SK-N-SH treated with all-trans-retinoic acid at 6 μM for 48 hours (cell line): ENCODE data around the gene SLC29A3.

ENCODE experiments used
- BACH2 ChIP-seq: fragments of 250-450 bp; sonication (Bioruptor Pico); IDR thresholded peaks from 2 replicates; pipeline ENCODE4 v1.9.0; 2021; ENCODE audit warnings: mild to moderate bottlenecking, borderline replicate concordance
- CSDC2 ChIP-seq: fragments of 250-450 bp; sonication (Bioruptor Pico); IDR thresholded peaks from 2 replicates; pipeline ENCODE4 v1.5.0; 2020; ENCODE audit warnings: mild to moderate bottlenecking, moderate library complexity
- ESRRG ChIP-seq: fragments of 250-450 bp; sonication (Bioruptor Pico); IDR thresholded peaks from 2 replicates; pipeline ENCODE4 v1.6.1; 2021; ENCODE audit warnings: mild to moderate bottlenecking
- GLIS3 ChIP-seq: fragments of 250-450 bp; sonication (Bioruptor Pico); IDR thresholded peaks from 2 replicates; pipeline ENCODE4 v1.5.0; 2020; ENCODE audit warnings: mild to moderate bottlenecking, moderate library complexity
- ISL1 ChIP-seq: fragments of 250-450 bp; sonication (Bioruptor Pico); IDR thresholded peaks from 2 replicates; pipeline ENCODE4 v2.1.2; 2022; ENCODE audit warnings: mild to moderate bottlenecking, moderate library complexity
- POU6F1 ChIP-seq: fragments of 250-450 bp; sonication (Bioruptor Pico); IDR thresholded peaks from 2 replicates; pipeline ENCODE4 v1.8.0; 2021; ENCODE audit warnings: low read depth, mild to moderate bottlenecking, moderate library complexity, borderline replicate concordance
- RARB ChIP-seq: fragments of 250-450 bp; sonication (Bioruptor Pico); IDR thresholded peaks from 2 replicates; pipeline ENCODE4 v1.8.0; 2021; ENCODE audit warnings: mild to moderate bottlenecking, moderate library complexity
- SNAI2 ChIP-seq: fragments of 250-450 bp; sonication (Bioruptor Pico); IDR thresholded peaks from 2 replicates; pipeline ENCODE4 v1.5.0; 2020; ENCODE audit warnings: mild to moderate bottlenecking, moderate library complexity
- TOX ChIP-seq: fragments of 250-450 bp; sonication (Bioruptor Pico); IDR thresholded peaks from 2 replicates; pipeline ENCODE4 v1.8.0; 2021; ENCODE audit warnings: mild to moderate bottlenecking, moderate library complexity, borderline replicate concordance
- ZFP3 ChIP-seq: fragments of 250-450 bp; sonication (Bioruptor Pico); IDR thresholded peaks from 2 replicates; pipeline ENCODE4 v1.5.0; 2020; ENCODE audit warnings: mild to moderate bottlenecking, moderate library complexity
- ZFP30 ChIP-seq: fragments of 450-650 bp; formaldehyde crosslinking; IDR thresholded peaks from 2 replicates; pipeline ENCODE4 v1.5.0; 2022; ENCODE audit warnings: mild to moderate bottlenecking, moderate library complexity
- TF ChIP-seq, protein P1 (sequence below): fragments of 250-450 bp; sonication (Bioruptor Pico); IDR thresholded peaks from 2 replicates; pipeline ENCODE4 v1.8.0; 2020; ENCODE audit warnings: mild to moderate bottlenecking, moderate library complexity, borderline replicate concordance
- TF ChIP-seq, protein P2 (sequence below): fragments of 250-450 bp; sonication (Bioruptor Pico); IDR thresholded peaks from 2 replicates; pipeline ENCODE4 v1.5.0; 2020; ENCODE audit warnings: mild to moderate bottlenecking, moderate library complexity
- TF ChIP-seq, protein P3 (sequence below): fragments of 250-450 bp; sonication (Bioruptor Pico); IDR thresholded peaks from 2 replicates; pipeline ENCODE4 v1.5.1; 2020; ENCODE audit warnings: low read depth, mild to moderate bottlenecking, moderate library complexity

DNA sequence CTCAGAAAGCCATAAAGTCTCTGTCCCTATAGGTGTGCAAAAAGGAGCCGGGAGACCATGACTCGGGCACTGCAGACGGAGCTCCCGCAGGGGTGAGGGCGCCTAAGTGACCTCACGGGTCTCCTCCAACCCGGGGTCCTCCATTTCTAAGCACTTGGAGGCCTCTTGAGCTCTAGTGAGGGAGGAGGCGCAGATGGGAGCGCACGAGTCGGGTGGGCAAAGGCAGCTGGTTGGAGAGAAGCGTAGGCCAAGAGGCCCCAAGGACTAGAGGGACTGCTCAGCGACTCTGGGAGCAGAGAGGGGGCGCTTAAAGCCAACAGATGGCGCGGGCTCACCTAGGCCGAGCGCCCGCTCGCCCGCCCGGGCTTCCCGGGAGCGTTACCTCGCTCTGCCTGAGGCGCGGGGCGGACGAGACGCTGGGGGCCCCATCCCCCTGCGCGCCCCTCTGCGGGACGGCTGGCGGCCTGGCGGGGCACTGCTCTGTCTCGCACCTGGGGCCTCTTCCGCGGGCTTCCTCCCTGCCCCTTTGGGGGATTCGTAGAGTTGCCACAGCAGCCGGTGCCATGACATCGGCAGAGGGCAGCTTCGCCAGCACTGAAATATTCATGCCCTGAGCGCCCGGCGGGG is 77.1 kb downstream of the SLC29A3 start:
- no peak for TF ChIP-seq ZFP30 (CRISPR knock-in tag)
- no peak for TF ChIP-seq RARB (CRISPR knock-in tag)
- TF ChIP-seq ISL1 (CRISPR knock-in tag), result no peak
- no peak for TF ChIP-seq POU6F1
- no peak for TF ChIP-seq ESRRG
- TF ChIP-seq, protein P1, sequence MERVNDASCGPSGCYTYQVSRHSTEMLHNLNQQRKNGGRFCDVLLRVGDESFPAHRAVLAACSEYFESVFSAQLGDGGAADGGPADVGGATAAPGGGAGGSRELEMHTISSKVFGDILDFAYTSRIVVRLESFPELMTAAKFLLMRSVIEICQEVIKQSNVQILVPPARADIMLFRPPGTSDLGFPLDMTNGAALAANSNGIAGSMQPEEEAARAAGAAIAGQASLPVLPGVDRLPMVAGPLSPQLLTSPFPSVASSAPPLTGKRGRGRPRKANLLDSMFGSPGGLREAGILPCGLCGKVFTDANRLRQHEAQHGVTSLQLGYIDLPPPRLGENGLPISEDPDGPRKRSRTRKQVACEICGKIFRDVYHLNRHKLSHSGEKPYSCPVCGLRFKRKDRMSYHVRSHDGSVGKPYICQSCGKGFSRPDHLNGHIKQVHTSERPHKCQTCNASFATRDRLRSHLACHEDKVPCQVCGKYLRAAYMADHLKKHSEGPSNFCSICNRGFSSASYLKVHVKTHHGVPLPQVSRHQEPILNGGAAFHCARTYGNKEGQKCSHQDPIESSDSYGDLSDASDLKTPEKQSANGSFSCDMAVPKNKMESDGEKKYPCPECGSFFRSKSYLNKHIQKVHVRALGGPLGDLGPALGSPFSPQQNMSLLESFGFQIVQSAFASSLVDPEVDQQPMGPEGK (CRISPR knock-in tag), result no peak
- TF ChIP-seq BACH2 (CRISPR knock-in tag), result no peak
- no peak for TF ChIP-seq CSDC2 (CRISPR knock-in tag)
- no peak for TF ChIP-seq ZFP3 (CRISPR knock-in tag)
- no peak for TF ChIP-seq GLIS3
- TF ChIP-seq TOX, result no peak
- no peak for TF ChIP-seq SNAI2
- TF ChIP-seq, protein P2, sequence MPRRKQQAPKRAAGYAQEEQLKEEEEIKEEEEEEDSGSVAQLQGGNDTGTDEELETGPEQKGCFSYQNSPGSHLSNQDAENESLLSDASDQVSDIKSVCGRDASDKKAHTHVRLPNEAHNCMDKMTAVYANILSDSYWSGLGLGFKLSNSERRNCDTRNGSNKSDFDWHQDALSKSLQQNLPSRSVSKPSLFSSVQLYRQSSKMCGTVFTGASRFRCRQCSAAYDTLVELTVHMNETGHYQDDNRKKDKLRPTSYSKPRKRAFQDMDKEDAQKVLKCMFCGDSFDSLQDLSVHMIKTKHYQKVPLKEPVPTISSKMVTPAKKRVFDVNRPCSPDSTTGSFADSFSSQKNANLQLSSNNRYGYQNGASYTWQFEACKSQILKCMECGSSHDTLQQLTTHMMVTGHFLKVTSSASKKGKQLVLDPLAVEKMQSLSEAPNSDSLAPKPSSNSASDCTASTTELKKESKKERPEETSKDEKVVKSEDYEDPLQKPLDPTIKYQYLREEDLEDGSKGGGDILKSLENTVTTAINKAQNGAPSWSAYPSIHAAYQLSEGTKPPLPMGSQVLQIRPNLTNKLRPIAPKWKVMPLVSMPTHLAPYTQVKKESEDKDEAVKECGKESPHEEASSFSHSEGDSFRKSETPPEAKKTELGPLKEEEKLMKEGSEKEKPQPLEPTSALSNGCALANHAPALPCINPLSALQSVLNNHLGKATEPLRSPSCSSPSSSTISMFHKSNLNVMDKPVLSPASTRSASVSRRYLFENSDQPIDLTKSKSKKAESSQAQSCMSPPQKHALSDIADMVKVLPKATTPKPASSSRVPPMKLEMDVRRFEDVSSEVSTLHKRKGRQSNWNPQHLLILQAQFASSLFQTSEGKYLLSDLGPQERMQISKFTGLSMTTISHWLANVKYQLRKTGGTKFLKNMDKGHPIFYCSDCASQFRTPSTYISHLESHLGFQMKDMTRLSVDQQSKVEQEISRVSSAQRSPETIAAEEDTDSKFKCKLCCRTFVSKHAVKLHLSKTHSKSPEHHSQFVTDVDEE, result no peak
- TF ChIP-seq, protein P3, sequence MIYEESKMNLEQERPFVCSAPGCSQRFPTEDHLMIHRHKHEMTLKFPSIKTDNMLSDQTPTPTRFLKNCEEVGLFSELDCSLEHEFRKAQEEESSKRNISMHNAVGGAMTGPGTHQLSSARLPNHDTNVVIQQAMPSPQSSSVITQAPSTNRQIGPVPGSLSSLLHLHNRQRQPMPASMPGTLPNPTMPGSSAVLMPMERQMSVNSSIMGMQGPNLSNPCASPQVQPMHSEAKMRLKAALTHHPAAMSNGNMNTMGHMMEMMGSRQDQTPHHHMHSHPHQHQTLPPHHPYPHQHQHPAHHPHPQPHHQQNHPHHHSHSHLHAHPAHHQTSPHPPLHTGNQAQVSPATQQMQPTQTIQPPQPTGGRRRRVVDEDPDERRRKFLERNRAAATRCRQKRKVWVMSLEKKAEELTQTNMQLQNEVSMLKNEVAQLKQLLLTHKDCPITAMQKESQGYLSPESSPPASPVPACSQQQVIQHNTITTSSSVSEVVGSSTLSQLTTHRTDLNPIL (CRISPR knock-in tag), result no peak
